Osteocyte (in vitro differentiated cells): ENCODE results near the gene DIPK1A. TPM values are rescaled to one million over a fixed set of nuclear protein-coding genes. Genes with fewer than 3 reads are reported as not detected.
A peak's percentile ranks its signal among the peaks of the same experiment; 100 is the strongest.

Experiments
- DNase-seq: peaks from one replicate; pipeline ENCODE4 v3.0.0; 2021; ENCODE audit warnings: mixed read lengths; ENCODE audit not compliant: unreplicated experiment; ENCODE audit errors: extremely low spot score
- H3K27ac Mint-ChIP-seq: one replicate; pipeline ENCODE4 v1.8.0; 2021; ENCODE audit warnings: mild to moderate bottlenecking, mixed read lengths; ENCODE audit not compliant: unreplicated experiment
- H3K27me3 Mint-ChIP-seq: one replicate; pipeline ENCODE4 v1.8.0; 2021; ENCODE audit warnings: mixed read lengths; ENCODE audit not compliant: unreplicated experiment
- H3K36me3 Mint-ChIP-seq: one replicate; pipeline ENCODE4 v1.8.0; 2021; ENCODE audit warnings: mixed read lengths; ENCODE audit not compliant: unreplicated experiment
- H3K4me1 Mint-ChIP-seq: one replicate; pipeline ENCODE4 v1.8.0; 2021; ENCODE audit warnings: mixed read lengths; ENCODE audit not compliant: unreplicated experiment
- H3K4me3 Mint-ChIP-seq: one replicate; pipeline ENCODE4 v1.8.0; 2021; ENCODE audit warnings: mild to moderate bottlenecking, moderate library complexity, mixed read lengths; ENCODE audit not compliant: unreplicated experiment
- H3K9me3 Mint-ChIP-seq: one replicate; pipeline ENCODE4 v1.8.0; 2021; ENCODE audit warnings: mixed read lengths; ENCODE audit not compliant: unreplicated experiment
- total RNA-seq: library from RNA; stranded (reverse); gene quantifications from 2 replicates; pipeline ENCODE4 v1.2.1, GENCODE V29; 2021
- TF ChIP-seq, protein P1 (sequence below): fragments of 200-600 bp; sonication (generic); IDR thresholded peaks from 2 replicates; pipeline ENCODE4 v1.5.0; 2021; ENCODE audit warnings: antibody characterized with exemption, mild to moderate bottlenecking, moderate library complexity

Gene DIPK1A
- total RNA-seq, 1 donor from 2014 or later: 6.3 TPM

GRCh38 chr1:92833840-92834239 lies 127.4 kb downstream of the DIPK1A start:
- Mint-ChIP-seq H3K27me3 (no peaks in the 10 kb centered on the region), H3K36me3 (peaks cover 41% of the 10 kb centered on the region), H3K4me1 (peaks cover 50% of the 10 kb centered on the region)

DNA sequence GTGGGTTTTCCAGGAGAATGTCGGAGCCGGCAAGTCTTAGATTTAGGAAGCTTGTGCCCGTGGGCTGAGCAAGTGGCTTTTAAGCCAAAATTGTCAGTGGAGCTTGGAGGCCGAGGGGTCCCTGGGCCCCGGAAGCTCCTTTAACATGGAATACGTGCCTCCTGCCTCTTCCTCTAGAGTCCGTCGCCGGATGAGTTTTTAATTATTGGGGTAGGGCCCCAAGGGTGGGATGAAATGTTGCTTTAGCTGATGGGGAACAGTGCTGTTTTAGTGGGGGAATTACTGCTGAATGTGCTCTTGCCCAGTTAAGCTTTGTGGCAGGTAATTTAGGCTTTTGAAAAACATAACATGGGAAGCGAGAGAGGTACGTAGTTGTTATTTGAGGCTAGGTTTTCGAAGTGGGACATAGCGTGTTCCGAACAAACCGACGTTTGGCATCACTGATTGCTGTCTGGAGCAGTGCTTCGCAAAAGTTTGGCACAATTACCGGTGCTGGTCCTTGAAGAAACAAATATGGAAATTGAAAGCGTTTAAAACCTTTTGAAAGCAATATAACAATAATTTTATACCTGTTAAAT lies 128.6 kb downstream of the DIPK1A start:
- peaks cover 42% of the 10 kb centered on the region for H3K4me1 Mint-ChIP-seq
- no peaks in the 10 kb centered on the region for H3K27me3 Mint-ChIP-seq
- H3K4me3 Mint-ChIP-seq: peak overlapping the region; percentile 98
- peaks cover 32% of the 10 kb centered on the region for H3K36me3 Mint-ChIP-seq
- no peak for DNase-seq
- TF ChIP-seq, protein P1, sequence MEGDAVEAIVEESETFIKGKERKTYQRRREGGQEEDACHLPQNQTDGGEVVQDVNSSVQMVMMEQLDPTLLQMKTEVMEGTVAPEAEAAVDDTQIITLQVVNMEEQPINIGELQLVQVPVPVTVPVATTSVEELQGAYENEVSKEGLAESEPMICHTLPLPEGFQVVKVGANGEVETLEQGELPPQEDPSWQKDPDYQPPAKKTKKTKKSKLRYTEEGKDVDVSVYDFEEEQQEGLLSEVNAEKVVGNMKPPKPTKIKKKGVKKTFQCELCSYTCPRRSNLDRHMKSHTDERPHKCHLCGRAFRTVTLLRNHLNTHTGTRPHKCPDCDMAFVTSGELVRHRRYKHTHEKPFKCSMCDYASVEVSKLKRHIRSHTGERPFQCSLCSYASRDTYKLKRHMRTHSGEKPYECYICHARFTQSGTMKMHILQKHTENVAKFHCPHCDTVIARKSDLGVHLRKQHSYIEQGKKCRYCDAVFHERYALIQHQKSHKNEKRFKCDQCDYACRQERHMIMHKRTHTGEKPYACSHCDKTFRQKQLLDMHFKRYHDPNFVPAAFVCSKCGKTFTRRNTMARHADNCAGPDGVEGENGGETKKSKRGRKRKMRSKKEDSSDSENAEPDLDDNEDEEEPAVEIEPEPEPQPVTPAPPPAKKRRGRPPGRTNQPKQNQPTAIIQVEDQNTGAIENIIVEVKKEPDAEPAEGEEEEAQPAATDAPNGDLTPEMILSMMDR: no peak
- H3K27ac Mint-ChIP-seq: peak overlapping the region; percentile 95
- no peaks in the 10 kb centered on the region for H3K9me3 Mint-ChIP-seq

More at GRCh38 chr1:92833840-92834239, 127.4 kb downstream of the DIPK1A start:
- TF ChIP-seq, protein P1: no peak
- Mint-ChIP-seq H3K27ac (peak overlapping the region; percentile 95), H3K4me3 (peak overlapping the region; percentile 98), H3K9me3 (no peaks in the 10 kb centered on the region)
- no peak for DNase-seq

GRCh38 chr1:92831762-92832536 lies 129.3 kb downstream of the DIPK1A start, which contains the start of gene RPL5:
Gene RPL5, plus strand, starts transcription at chr1:92832040. Its CDS starts 75 bp downstream, at chr1:92832115.
- H3K9me3 Mint-ChIP-seq: no peaks in the 10 kb centered on the region
- peak; percentile 99 for DNase-seq
- H3K4me3 Mint-ChIP-seq: peak within 1 kb of the TSS; percentile 98
- TF ChIP-seq, protein P1: peak; percentile 89
- H3K27me3 Mint-ChIP-seq: no peaks in the 10 kb centered on the region
- H3K4me1 Mint-ChIP-seq: peaks cover 36% of the 10 kb centered on the region
- H3K36me3 Mint-ChIP-seq: peaks cover 27% of the 10 kb centered on the region
- peak within 1 kb of the TSS; percentile 95 for H3K27ac Mint-ChIP-seq

- Mint-ChIP-seq H3K36me3 (peaks cover 23% of the 10 kb centered on the region), H3K4me1 (peaks cover 36% of the 10 kb centered on the region), H3K27ac (peak overlapping the region; percentile 95), H3K4me3 (peak overlapping the region; percentile 98), H3K27me3 (no peaks in the 10 kb centered on the region), H3K9me3 (no peaks in the 10 kb centered on the region)
- no peak for DNase-seq
- TF ChIP-seq, protein P1: no peak
Measured at GRCh38 chr1:92831368-92831761, 129.9 kb downstream of the DIPK1A start.

DNA sequence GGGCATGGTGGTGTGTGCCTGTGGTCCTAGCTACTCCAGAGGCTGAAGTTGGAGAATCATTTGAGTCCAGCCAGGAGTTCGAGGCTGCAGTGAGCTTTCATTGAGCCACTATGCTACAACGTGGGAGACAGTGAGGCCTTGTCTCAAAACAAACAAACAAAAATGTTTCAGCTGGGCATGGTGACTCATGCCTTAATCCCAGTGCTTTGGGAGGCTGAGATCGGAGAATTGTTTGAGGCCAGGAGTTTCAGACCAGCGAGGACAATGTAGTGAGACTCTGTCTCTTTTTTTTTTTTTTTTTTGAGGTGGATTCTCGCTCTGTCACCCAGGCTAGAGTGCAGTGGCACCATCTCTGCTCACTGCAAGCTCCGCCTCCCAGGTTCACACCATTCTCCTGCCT lies 134.5 kb downstream of the DIPK1A start:
- Mint-ChIP-seq H3K27ac (no peak overlapping the region), H3K27me3 (no peaks in the 10 kb centered on the region), H3K4me3 (no peak overlapping the region), H3K4me1 (no peaks in the 10 kb centered on the region), H3K9me3 (no peaks in the 10 kb centered on the region), H3K36me3 (no peaks in the 10 kb centered on the region)
- no peak for DNase-seq
- TF ChIP-seq, protein P1: no peak
